Heart left ventricle (tissue), 13 donors: ENCODE data around the gene NCAPG2.

ENCODE experiments used
- POLR2A ChIP-seq, 2 donors: fragments of 450-650 bp; IDR thresholded peaks; one replicate each; pipeline ENCODE4 v1.6.1; 2017; ENCODE audit warnings: antibody characterized with exemption in 2 of 2, mild to moderate bottlenecking in 2 of 2, moderate library complexity in 2 of 2
- TF ChIP-seq, protein P1 (sequence below), 12 donors: fragments of 200-600 bp; sonication (generic) in 4 of 12; IDR thresholded peaks; one replicate each; pipeline versions ENCODE4 v1.5.0 to v1.8.0; 2018 to 2022; ENCODE audit warnings: antibody characterized with exemption in 12 of 12, mild to moderate bottlenecking in 5 of 12
- donor health status: ischemic (EF 13 %, LVEDD 7.1; RV severe dilation, severe dysfunction).
- donor health status: DM: no; HTN: yes; CAD: no.
- donor health status: DM: no; HTN: no; CAD: no.
- donor health status: ischemic (EF 25% LVEDD 6.9; RV normal size, moderate dysfunction).
- donor health status: ischemic (EF 25% LVEDD 5.7; RV mildly dilated, moderate dysfunction).
- donor health status: ischemic (EF 35%, LVEDD 5.7; RV mildly dilated, moderate dysfunction).
- donor health status: nonischemic (EF 11% LVEDD 7.7; RV severe dilation, severe dysfunction).
- donor health status: DM: yes; HTN: yes; CAD: no.
- donor health status: PGD.
- donor health status: ischemic (EF 29% LVEDD 5.4; RV normal size, mild dysfunction).
- donor health status: nonischemic (EF 23%, LVEDD 6.1; RV moderate dilation, normal function).

DNA sequence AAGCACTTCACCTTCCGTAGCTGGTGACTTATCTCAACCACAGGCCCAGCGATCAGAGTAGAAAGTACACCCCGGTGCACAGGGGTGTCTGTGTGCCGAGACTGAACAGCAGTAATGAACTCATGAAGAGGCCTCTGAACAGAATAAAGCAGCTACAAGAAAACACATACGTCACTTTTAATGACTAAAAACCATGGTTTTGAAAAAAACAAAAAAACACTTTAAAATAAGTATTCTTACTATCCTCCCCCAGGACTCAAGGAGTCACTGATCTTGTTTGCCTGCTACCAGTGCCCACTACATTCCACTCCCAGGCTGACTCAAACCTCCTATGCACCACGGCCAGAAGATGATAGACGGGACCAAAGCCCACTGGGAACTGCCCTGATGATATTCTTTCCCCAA is 53.8 kb downstream of the NCAPG2 start:
- TF ChIP-seq, protein P1, sequence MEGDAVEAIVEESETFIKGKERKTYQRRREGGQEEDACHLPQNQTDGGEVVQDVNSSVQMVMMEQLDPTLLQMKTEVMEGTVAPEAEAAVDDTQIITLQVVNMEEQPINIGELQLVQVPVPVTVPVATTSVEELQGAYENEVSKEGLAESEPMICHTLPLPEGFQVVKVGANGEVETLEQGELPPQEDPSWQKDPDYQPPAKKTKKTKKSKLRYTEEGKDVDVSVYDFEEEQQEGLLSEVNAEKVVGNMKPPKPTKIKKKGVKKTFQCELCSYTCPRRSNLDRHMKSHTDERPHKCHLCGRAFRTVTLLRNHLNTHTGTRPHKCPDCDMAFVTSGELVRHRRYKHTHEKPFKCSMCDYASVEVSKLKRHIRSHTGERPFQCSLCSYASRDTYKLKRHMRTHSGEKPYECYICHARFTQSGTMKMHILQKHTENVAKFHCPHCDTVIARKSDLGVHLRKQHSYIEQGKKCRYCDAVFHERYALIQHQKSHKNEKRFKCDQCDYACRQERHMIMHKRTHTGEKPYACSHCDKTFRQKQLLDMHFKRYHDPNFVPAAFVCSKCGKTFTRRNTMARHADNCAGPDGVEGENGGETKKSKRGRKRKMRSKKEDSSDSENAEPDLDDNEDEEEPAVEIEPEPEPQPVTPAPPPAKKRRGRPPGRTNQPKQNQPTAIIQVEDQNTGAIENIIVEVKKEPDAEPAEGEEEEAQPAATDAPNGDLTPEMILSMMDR (IDR thresholded peaks at IDR 0.05), result no peak
- no peak for TF ChIP-seq POLR2A (IDR thresholded peaks at IDR 0.05)
